ENCODE data around the gene LIMCH1.

DNA sequence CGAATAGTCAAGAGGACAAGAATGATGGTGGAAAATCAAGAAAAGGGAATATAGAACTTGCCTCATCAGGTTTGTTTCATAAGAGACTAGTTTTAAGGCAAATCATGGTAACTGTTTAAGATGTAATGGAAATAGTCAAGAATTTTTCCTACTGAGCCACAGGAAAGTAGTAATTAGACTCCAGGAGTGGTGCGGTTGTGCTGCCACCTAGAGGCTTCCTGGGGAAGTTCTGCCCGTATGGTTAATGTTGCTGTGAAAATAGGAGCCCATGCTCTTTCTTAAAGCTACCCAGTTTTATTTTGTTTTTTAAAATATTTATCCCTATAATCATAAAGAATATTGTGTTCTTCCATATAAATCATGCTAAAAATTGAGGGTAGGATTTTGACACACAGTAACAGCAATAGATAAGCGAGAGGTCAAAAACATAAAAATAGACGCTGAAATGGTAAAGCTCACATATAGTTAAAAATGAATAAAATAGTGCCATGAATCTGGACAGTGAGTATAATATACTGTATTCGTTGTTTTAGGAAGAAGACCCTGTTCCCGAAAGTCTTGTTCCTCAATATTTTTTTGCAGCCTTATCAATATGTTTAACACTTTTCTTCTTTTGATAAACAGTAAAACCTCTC lies 123.6 kb downstream of the LIMCH1 start:
- TF ChIP-seq, protein P1, sequence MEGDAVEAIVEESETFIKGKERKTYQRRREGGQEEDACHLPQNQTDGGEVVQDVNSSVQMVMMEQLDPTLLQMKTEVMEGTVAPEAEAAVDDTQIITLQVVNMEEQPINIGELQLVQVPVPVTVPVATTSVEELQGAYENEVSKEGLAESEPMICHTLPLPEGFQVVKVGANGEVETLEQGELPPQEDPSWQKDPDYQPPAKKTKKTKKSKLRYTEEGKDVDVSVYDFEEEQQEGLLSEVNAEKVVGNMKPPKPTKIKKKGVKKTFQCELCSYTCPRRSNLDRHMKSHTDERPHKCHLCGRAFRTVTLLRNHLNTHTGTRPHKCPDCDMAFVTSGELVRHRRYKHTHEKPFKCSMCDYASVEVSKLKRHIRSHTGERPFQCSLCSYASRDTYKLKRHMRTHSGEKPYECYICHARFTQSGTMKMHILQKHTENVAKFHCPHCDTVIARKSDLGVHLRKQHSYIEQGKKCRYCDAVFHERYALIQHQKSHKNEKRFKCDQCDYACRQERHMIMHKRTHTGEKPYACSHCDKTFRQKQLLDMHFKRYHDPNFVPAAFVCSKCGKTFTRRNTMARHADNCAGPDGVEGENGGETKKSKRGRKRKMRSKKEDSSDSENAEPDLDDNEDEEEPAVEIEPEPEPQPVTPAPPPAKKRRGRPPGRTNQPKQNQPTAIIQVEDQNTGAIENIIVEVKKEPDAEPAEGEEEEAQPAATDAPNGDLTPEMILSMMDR (optimal IDR thresholded peaks at IDR 0.05 in 1 of 3, IDR thresholded peaks at IDR 0.05 in 1 of 3, conservative IDR thresholded peaks at IDR 0.05 in 1 of 3; ENCODE audit: extremely low read depth in 1 of 3, insufficient read depth in 2 of 3, low read length in 3 of 3): peak; percentile 79 to 92 (median 85)
- TF ChIP-seq EZH2 (IDR thresholded peaks at IDR 0.05; ENCODE audit: low read length): no peak

Data from keratinocyte (primary cell).